HepG2 (cell line): ENCODE measurements around the gene OSGIN1.

Source experiments
- CEBPB ChIP-seq: IDR thresholded peaks from 2 replicates; pipeline ENCODE4 v1.6.1; 2011; ENCODE audit warnings: low read depth, low read length, improper control_type of control experiment, borderline replicate concordance
- ERF ChIP-seq: IDR thresholded peaks from 2 replicates; pipeline ENCODE4 v1.6.1; 2018; ENCODE audit warnings: missing biosample characterization, missing genetic modification reagents
- ETV6 ChIP-seq: sonication (generic); formaldehyde crosslinking; conservative IDR thresholded peaks from 2 replicates; pipeline ENCODE4 v1.4.0; 2020; ENCODE audit warnings: missing genetic modification reagents
- HNF4G ChIP-seq, 2 experiments: sonication (generic) in 1 of 2; formaldehyde crosslinking in 1 of 2; IDR thresholded peaks; 2 replicates each; pipeline versions ENCODE4 v1.4.0 to v1.6.1; 2011 to 2020; ENCODE audit warnings: borderline replicate concordance in 2 of 2, low read depth in 2 of 2, mild to moderate bottlenecking in 2 of 2, low read length in 1 of 2, missing genetic modification reagents in 1 of 2, moderate library complexity in 1 of 2
- LCORL ChIP-seq, 2 experiments: fragments of 450-650 bp in 1 of 2; sonication (generic) in 1 of 2; formaldehyde crosslinking in 1 of 2; IDR thresholded peaks; 2 replicates each; pipeline versions ENCODE4 v1.5.0 to v1.6.1; 2017 to 2020; ENCODE audit warnings: antibody characterized with exemption in 1 of 2, missing genetic modification reagents in 1 of 2
- MTF1 ChIP-seq: sonication (generic); formaldehyde crosslinking; IDR thresholded peaks from 2 replicates; pipeline ENCODE4 v1.5.0; 2020; ENCODE audit warnings: missing genetic modification reagents
- NFE2L1 ChIP-seq: sonication (generic); formaldehyde crosslinking; IDR thresholded peaks from 2 replicates; pipeline ENCODE4 v1.4.0; 2020; ENCODE audit warnings: missing genetic modification reagents, mild to moderate bottlenecking, borderline replicate concordance
- POLR2A ChIP-seq, 2 experiments: IDR thresholded peaks; 2 replicates each; pipeline ENCODE4 v1.6.1; 2011; ENCODE audit warnings: low read depth in 2 of 2, low read length in 2 of 2, mild to moderate bottlenecking in 1 of 2, moderate library complexity in 1 of 2; ENCODE audit not compliant: insufficient read depth in 1 of 2
- TAF1 ChIP-seq: sonication (generic); formaldehyde crosslinking; IDR thresholded peaks from 2 replicates; pipeline ENCODE4 v1.4.0; 2020; ENCODE audit warnings: missing genetic modification reagents
- TMF1 ChIP-seq: sonication (generic); formaldehyde crosslinking; IDR thresholded peaks from 2 replicates; pipeline ENCODE4 v1.8.1; 2022; ENCODE audit warnings: low read depth, missing genetic modification reagents
- ZNF235 ChIP-seq: sonication (generic); formaldehyde crosslinking; IDR thresholded peaks from 2 replicates; pipeline ENCODE4 v1.8.1; 2023; ENCODE audit warnings: mild to moderate bottlenecking, missing genetic modification reagents, borderline replicate concordance
- TF ChIP-seq, protein P1 (sequence below): sonication (generic); formaldehyde crosslinking; IDR thresholded peaks from 2 replicates; pipeline ENCODE4 v1.5.0; 2020; ENCODE audit warnings: mild to moderate bottlenecking, missing genetic modification reagents, moderate library complexity
- TF ChIP-seq, protein P2 (sequence below): sonication (generic); formaldehyde crosslinking; conservative IDR thresholded peaks from 2 replicates; pipeline ENCODE4 v1.8.0; 2022; ENCODE audit warnings: missing genetic modification reagents
- TF ChIP-seq, protein P3 (sequence below): sonication (generic); formaldehyde crosslinking; IDR thresholded peaks from 2 replicates; pipeline ENCODE4 v1.4.0; 2020; ENCODE audit warnings: missing genetic modification reagents

DNA sequence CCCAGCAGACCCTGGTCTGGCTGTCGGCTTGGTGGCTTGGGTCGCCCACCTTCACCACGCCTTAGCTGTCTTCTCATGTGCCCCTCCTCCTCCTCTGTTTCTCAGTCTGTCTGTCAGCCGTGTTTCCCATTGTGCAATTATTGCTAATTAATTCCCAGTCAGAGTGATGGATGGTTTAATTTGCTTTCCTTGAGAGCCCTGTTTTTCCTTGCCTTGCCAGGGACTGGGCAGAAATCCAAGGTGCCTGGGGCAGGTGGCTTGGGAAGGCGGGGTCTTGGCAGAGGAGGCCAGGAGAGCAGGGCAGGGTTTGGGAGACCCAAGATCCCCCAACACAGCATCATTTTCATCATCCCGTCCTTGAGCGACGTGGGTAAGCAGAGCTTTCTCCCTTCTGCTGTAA, 36.3 kb downstream of the OSGIN1 start:
- TF ChIP-seq ETV6 (no peak), HNF4G (IDR thresholded peaks at IDR 0.05; ENCODE audit: borderline replicate concordance, low read depth, low read length) (no peak), HNF4G (CRISPR knock-in tag; IDR thresholded peaks at IDR 0.05; ENCODE audit: borderline replicate concordance, low read depth) (no peak), POLR2A (IDR thresholded peaks at IDR 0.05; ENCODE audit: insufficient read depth in 1 of 2, low read depth in 2 of 2, low read length in 2 of 2) (no peak), ZNF235 (no peak), TAF1 (CRISPR knock-in tag) (no peak), NFE2L1 (CRISPR knock-in tag) (no peak), ERF (CRISPR knock-in tag) (no peak), LCORL (IDR thresholded peaks at IDR 0.05) (no peak), LCORL (CRISPR knock-in tag; IDR thresholded peaks at IDR 0.05) (no peak), TMF1 (CRISPR knock-in tag) (no peak), MTF1 (CRISPR knock-in tag) (no peak), CEBPB (no peak)
- TF ChIP-seq, protein P1, sequence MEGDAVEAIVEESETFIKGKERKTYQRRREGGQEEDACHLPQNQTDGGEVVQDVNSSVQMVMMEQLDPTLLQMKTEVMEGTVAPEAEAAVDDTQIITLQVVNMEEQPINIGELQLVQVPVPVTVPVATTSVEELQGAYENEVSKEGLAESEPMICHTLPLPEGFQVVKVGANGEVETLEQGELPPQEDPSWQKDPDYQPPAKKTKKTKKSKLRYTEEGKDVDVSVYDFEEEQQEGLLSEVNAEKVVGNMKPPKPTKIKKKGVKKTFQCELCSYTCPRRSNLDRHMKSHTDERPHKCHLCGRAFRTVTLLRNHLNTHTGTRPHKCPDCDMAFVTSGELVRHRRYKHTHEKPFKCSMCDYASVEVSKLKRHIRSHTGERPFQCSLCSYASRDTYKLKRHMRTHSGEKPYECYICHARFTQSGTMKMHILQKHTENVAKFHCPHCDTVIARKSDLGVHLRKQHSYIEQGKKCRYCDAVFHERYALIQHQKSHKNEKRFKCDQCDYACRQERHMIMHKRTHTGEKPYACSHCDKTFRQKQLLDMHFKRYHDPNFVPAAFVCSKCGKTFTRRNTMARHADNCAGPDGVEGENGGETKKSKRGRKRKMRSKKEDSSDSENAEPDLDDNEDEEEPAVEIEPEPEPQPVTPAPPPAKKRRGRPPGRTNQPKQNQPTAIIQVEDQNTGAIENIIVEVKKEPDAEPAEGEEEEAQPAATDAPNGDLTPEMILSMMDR (CRISPR knock-in tag), result no peak
- TF ChIP-seq, protein P2, sequence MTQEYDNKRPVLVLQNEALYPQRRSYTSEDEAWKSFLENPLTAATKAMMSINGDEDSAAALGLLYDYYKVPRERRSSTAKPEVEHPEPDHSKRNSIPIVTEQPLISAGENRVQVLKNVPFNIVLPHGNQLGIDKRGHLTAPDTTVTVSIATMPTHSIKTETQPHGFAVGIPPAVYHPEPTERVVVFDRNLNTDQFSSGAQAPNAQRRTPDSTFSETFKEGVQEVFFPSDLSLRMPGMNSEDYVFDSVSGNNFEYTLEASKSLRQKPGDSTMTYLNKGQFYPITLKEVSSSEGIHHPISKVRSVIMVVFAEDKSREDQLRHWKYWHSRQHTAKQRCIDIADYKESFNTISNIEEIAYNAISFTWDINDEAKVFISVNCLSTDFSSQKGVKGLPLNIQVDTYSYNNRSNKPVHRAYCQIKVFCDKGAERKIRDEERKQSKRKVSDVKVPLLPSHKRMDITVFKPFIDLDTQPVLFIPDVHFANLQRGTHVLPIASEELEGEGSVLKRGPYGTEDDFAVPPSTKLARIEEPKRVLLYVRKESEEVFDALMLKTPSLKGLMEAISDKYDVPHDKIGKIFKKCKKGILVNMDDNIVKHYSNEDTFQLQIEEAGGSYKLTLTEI (CRISPR knock-in tag), result no peak
- TF ChIP-seq, protein P3, sequence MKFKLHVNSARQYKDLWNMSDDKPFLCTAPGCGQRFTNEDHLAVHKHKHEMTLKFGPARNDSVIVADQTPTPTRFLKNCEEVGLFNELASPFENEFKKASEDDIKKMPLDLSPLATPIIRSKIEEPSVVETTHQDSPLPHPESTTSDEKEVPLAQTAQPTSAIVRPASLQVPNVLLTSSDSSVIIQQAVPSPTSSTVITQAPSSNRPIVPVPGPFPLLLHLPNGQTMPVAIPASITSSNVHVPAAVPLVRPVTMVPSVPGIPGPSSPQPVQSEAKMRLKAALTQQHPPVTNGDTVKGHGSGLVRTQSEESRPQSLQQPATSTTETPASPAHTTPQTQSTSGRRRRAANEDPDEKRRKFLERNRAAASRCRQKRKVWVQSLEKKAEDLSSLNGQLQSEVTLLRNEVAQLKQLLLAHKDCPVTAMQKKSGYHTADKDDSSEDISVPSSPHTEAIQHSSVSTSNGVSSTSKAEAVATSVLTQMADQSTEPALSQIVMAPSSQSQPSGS (CRISPR knock-in tag), result no peak
